NT2/D1 (cell line): ENCODE measurements around the gene FBXW10.
"Not testable (repeated sequence)": the region's sequence is repeated elsewhere in the genome, so short reads cannot be mapped to it uniquely, and the experiment has no call there.

ENCODE experiments used
- SUZ12 ChIP-seq: IDR thresholded peaks from 2 replicates; pipeline ENCODE4 v1.6.1; 2011; ENCODE audit not compliant: insufficient read length, insufficient read depth; ENCODE audit errors: extremely low read depth
- YY1 ChIP-seq: IDR thresholded peaks from 2 replicates; pipeline ENCODE4 v1.6.1; 2011; ENCODE audit not compliant: insufficient read length, insufficient read depth
- ZNF274 ChIP-seq: IDR thresholded peaks from 2 replicates; pipeline ENCODE4 v1.6.1; 2011; ENCODE audit warnings: mild to moderate bottlenecking, low read depth, low read length

DNA sequence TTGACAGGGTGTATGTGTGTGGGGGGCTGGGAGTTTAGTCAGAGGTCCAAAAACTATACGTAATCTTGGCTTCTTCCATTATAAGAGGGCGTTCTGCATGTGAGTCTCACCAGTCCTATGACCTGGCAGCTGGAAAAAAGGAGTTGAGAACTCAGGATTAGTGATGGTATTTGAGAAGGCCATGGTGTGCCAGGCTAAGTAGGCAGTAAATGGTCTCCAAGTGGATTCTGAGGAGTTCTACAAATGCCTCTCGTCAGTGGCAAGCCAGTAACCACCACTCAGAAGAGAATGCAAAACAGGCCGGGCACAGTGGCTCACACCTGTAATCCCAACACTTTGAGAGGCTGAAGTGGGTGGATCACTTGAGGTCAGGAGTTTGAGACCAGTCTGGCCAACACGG is 21.2 kb upstream of the FBXW10 start:
- TF ChIP-seq SUZ12, ZNF274, YY1: not testable (repeated sequence)
